Measurements from ENCODE around the gene LRFN5. TPM values are rescaled to one million over a fixed set of nuclear protein-coding genes. Genes with fewer than 3 reads are reported as not detected.

Gene LRFN5
- total RNA-seq, 1 donor from 2014 or later, result 7.3 TPM

- no peak overlapping the region for H3K27ac Mint-ChIP-seq (ENCODE audit: unreplicated experiment)
- no peak for DNase-seq
- no peak overlapping the region for H3K4me3 Mint-ChIP-seq (ENCODE audit: unreplicated experiment)
- no peak for TF ChIP-seq CTCF (IDR thresholded peaks at IDR 0.05; ENCODE audit: partially characterized antibody, unreplicated experiment)
- peaks cover 2% of the 10 kb centered on the region for H3K9me3 Mint-ChIP-seq (ENCODE audit: unreplicated experiment)
- H3K36me3 Mint-ChIP-seq (ENCODE audit: unreplicated experiment), result no peaks in the 10 kb centered on the region
- no peaks in the 10 kb centered on the region for H3K4me1 Mint-ChIP-seq (ENCODE audit: low read depth, unreplicated experiment)
- peaks cover 3% of the 10 kb centered on the region for H3K27me3 Mint-ChIP-seq (ENCODE audit: unreplicated experiment)
These were observed 203.7 kb downstream of the LRFN5 start for GRCh38 chr14:41810362-41810761.

GRCh38 chr14:41817626-41818025 is 210.9 kb downstream of the LRFN5 start:
- no peaks in the 10 kb centered on the region for H3K4me1 Mint-ChIP-seq (ENCODE audit: low read depth, unreplicated experiment)
- no peak overlapping the region for H3K4me3 Mint-ChIP-seq (ENCODE audit: unreplicated experiment)
- no peak for TF ChIP-seq CTCF (IDR thresholded peaks at IDR 0.05; ENCODE audit: partially characterized antibody, unreplicated experiment)
- no peaks in the 10 kb centered on the region for H3K27me3 Mint-ChIP-seq (ENCODE audit: unreplicated experiment)
- peaks cover 4% of the 10 kb centered on the region for H3K9me3 Mint-ChIP-seq (ENCODE audit: unreplicated experiment)
- H3K36me3 Mint-ChIP-seq (ENCODE audit: unreplicated experiment), result no peaks in the 10 kb centered on the region
- DNase-seq, result no peak
- no peak overlapping the region for H3K27ac Mint-ChIP-seq (ENCODE audit: unreplicated experiment)

DNA sequence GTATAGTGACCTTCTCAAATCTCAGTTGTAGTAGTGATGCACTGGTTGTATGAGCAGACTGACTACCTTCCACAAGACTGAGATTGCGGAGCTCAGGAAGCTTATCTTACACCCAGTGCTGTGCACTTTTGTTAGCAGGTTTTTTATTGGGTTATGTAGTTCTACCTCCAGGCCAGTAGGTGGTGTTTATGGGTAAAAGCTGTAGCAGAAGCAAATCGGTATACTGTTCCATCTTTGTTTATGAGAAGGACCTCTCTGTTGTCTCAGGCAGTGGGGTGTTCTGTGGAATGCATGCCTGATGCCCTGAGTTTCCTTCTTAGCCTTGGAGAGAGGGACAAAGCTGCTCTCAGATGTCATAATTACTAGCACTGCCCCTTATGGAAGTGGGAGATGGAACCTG is 217.8 kb downstream of the LRFN5 start:
- Mint-ChIP-seq H3K4me3 (ENCODE audit: unreplicated experiment) (no peak overlapping the region), H3K27ac (ENCODE audit: unreplicated experiment) (no peak overlapping the region), H3K4me1 (ENCODE audit: low read depth, unreplicated experiment) (no peaks in the 10 kb centered on the region), H3K27me3 (ENCODE audit: unreplicated experiment) (no peaks in the 10 kb centered on the region), H3K9me3 (ENCODE audit: unreplicated experiment) (peaks cover 3% of the 10 kb centered on the region), H3K36me3 (ENCODE audit: unreplicated experiment) (peaks cover 5% of the 10 kb centered on the region)
- no peak for DNase-seq
- peak; percentile 32 for TF ChIP-seq CTCF (IDR thresholded peaks at IDR 0.05; ENCODE audit: partially characterized antibody, unreplicated experiment)

DNA sequence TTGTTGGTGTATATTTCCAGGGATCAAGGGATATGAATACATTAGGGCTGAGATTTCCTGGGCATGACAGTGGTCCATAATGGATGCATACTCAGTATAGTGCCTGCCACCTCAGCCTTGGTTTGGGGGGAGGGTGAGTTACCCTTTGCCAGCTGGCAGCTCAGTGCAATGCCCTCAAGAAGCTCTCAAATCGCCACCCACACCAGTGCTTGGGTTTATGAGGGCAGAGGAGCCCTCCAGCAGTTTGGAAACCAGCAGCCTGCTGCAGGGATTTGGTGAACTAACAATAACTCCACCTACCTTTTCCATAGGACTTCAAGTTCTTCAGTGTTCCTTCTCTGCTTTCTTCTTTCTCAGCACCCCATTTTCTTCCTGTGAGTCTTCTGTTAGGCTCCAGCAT is 218.9 kb downstream of the LRFN5 start:
- H3K4me3 Mint-ChIP-seq (ENCODE audit: unreplicated experiment), result no peak overlapping the region
- H3K27me3 Mint-ChIP-seq (ENCODE audit: unreplicated experiment), result no peaks in the 10 kb centered on the region
- peaks cover 2% of the 10 kb centered on the region for H3K9me3 Mint-ChIP-seq (ENCODE audit: unreplicated experiment)
- peaks cover 5% of the 10 kb centered on the region for H3K36me3 Mint-ChIP-seq (ENCODE audit: unreplicated experiment)
- DNase-seq, result no peak
- H3K4me1 Mint-ChIP-seq (ENCODE audit: low read depth, unreplicated experiment), result no peaks in the 10 kb centered on the region
- no peak for TF ChIP-seq CTCF (IDR thresholded peaks at IDR 0.05; ENCODE audit: partially characterized antibody, unreplicated experiment)
- no peak overlapping the region for H3K27ac Mint-ChIP-seq (ENCODE audit: unreplicated experiment)

- H3K9me3 Mint-ChIP-seq (ENCODE audit: unreplicated experiment), result peaks cover under 1% of the 10 kb centered on the region
- DNase-seq, result no peak
- no peak for TF ChIP-seq CTCF (IDR thresholded peaks at IDR 0.05; ENCODE audit: partially characterized antibody, unreplicated experiment)
- H3K27ac Mint-ChIP-seq (ENCODE audit: unreplicated experiment), result no peak overlapping the region
- H3K36me3 Mint-ChIP-seq (ENCODE audit: unreplicated experiment), result no peaks in the 10 kb centered on the region
- no peak overlapping the region for H3K4me3 Mint-ChIP-seq (ENCODE audit: unreplicated experiment)
- H3K4me1 Mint-ChIP-seq (ENCODE audit: low read depth, unreplicated experiment), result no peaks in the 10 kb centered on the region
- H3K27me3 Mint-ChIP-seq (ENCODE audit: unreplicated experiment), result no peaks in the 10 kb centered on the region
These were observed 224.2 kb downstream of the LRFN5 start for GRCh38 chr14:41830714-41831406.

Measured in glutamatergic neuron (in vitro differentiated cells).